Mesenchymal stem cell (in vitro differentiated cells and primary cell): ENCODE data around the gene ANKDD1A.

Source experiments
- DNase-seq: peaks from one replicate; pipeline ENCODE4 v3.0.0-alpha.2; 2013
- H2AFZ ChIP-seq: one replicate; pipeline ENCODE4 v1.6.1; 2013; ENCODE audit warnings: low read depth, mild to moderate bottlenecking, control low read depth, inconsistent platforms, low read length, moderate library complexity
- H2AK5ac ChIP-seq: 2 replicates; pipeline ENCODE4 v1.6.1; 2013; ENCODE audit warnings: low read length, moderate library complexity, mild to moderate bottlenecking, inconsistent platforms; ENCODE audit not compliant: severe bottlenecking
- H2BK120ac ChIP-seq: one replicate; pipeline ENCODE4 v1.6.1; 2013; ENCODE audit warnings: low read depth, mild to moderate bottlenecking, inconsistent platforms, low read length, moderate library complexity
- H2BK12ac ChIP-seq, 2 experiments: one replicate each; pipeline ENCODE4 v1.6.1; 2013; ENCODE audit warnings: inconsistent platforms in 2 of 2, low read length in 2 of 2, mild to moderate bottlenecking in 2 of 2, moderate library complexity in 2 of 2, control low read depth in 1 of 2
- H2BK15ac ChIP-seq: one replicate; pipeline ENCODE4 v1.6.1; 2013; ENCODE audit warnings: mild to moderate bottlenecking, low read depth, inconsistent platforms; ENCODE audit not compliant: poor library complexity, severe bottlenecking
- H2BK5ac ChIP-seq: 2 replicates; pipeline ENCODE4 v1.6.1; 2013; ENCODE audit warnings: low read depth, mild to moderate bottlenecking, low read length, control low read depth, inconsistent platforms; ENCODE audit not compliant: poor library complexity, severe bottlenecking
- H3K14ac ChIP-seq, 2 experiments: one replicate each; pipeline ENCODE4 v1.6.1; 2013; ENCODE audit warnings: inconsistent platforms in 2 of 2, low read length in 2 of 2, control low read depth in 1 of 2, mild to moderate bottlenecking in 1 of 2, moderate library complexity in 1 of 2
- H3K18ac ChIP-seq, 2 experiments: one replicate each; pipeline ENCODE4 v1.6.1; 2013; ENCODE audit warnings: inconsistent platforms in 2 of 2, low read length in 2 of 2, control low read depth in 1 of 2, low read depth in 1 of 2, mild to moderate bottlenecking in 1 of 2
- H3K23ac ChIP-seq, 2 experiments: one replicate each; pipeline ENCODE4 v1.6.1; 2013; ENCODE audit warnings: inconsistent platforms in 2 of 2, low read length in 2 of 2, mild to moderate bottlenecking in 2 of 2, moderate library complexity in 2 of 2, control low read depth in 1 of 2
- H3K27ac ChIP-seq: 2 replicates; pipeline ENCODE4 v1.5.1; 2013; ENCODE audit warnings: mild to moderate bottlenecking, moderate library complexity, low read length, control low read depth, inconsistent platforms; ENCODE audit not compliant: poor library complexity, severe bottlenecking
- H3K27me3 ChIP-seq, 2 experiments: 2 replicates each; pipeline versions ENCODE4 v1.6.1 to v1.7.0; 2013; ENCODE audit warnings: low read length in 2 of 2, mild to moderate bottlenecking in 2 of 2, moderate library complexity in 2 of 2, control low read depth in 1 of 2, inconsistent platforms in 1 of 2; ENCODE audit not compliant: control insufficient read depth in 1 of 2, insufficient read depth in 1 of 2
- H3K36me3 ChIP-seq, 2 experiments: 2 replicates each; pipeline versions ENCODE4 v1.6.1 to v1.7.0; 2013; ENCODE audit warnings: low read length in 2 of 2, control low read depth in 1 of 2, inconsistent platforms in 1 of 2, low read depth in 1 of 2, mild to moderate bottlenecking in 1 of 2; ENCODE audit not compliant: insufficient read depth in 2 of 2, control insufficient read depth in 1 of 2
- H3K4ac ChIP-seq, 2 experiments: one replicate each; pipeline ENCODE4 v1.6.1; 2013; ENCODE audit warnings: inconsistent platforms in 2 of 2, low read length in 2 of 2, mild to moderate bottlenecking in 2 of 2, moderate library complexity in 2 of 2, control low read depth in 1 of 2, low read depth in 1 of 2
- H3K4me1 ChIP-seq: 2 replicates; pipeline ENCODE4 v1.6.1; 2013; ENCODE audit warnings: low read depth, low read length, control low read depth; ENCODE audit not compliant: control insufficient read depth, insufficient read depth
- H3K4me2 ChIP-seq: 2 replicates; pipeline ENCODE4 v1.6.1; 2013; ENCODE audit warnings: low read length, mild to moderate bottlenecking, inconsistent platforms; ENCODE audit not compliant: poor library complexity, severe bottlenecking
- H3K4me3 ChIP-seq, 2 experiments: 2 replicates each; pipeline versions ENCODE4 v1.5.1 to v1.7.0; 2013; ENCODE audit warnings: low read length in 2 of 2, mild to moderate bottlenecking in 2 of 2, control low read depth in 1 of 2, low read depth in 1 of 2; ENCODE audit not compliant: insufficient read depth in 1 of 2
- H3K79me1 ChIP-seq: replicated peaks from 2 replicates; pipeline ENCODE4 v1.6.1; 2013; ENCODE audit warnings: mild to moderate bottlenecking, control low read depth, low read length, inconsistent platforms; ENCODE audit not compliant: poor library complexity, severe bottlenecking
- H3K9ac ChIP-seq: 2 replicates; pipeline ENCODE4 v1.7.0; 2013; ENCODE audit warnings: mild to moderate bottlenecking, low read length, moderate library complexity
- H3K9me3 ChIP-seq: 2 replicates; pipeline ENCODE4 v1.7.0; 2013; ENCODE audit warnings: mild to moderate bottlenecking, low read length; ENCODE audit not compliant: control insufficient read depth
- H4K8ac ChIP-seq: one replicate; pipeline ENCODE4 v1.6.1; 2013; ENCODE audit warnings: inconsistent platforms, mild to moderate bottlenecking, low read length, moderate library complexity
- H4K91ac ChIP-seq: one replicate; pipeline ENCODE4 v1.6.1; 2013; ENCODE audit warnings: mild to moderate bottlenecking, low read length, inconsistent platforms
- WGBS: methylation state at CpG from one replicate; pipeline ENCODE4 v1.1.7; 2013; ENCODE audit warnings: mixed read lengths; 5-methylcytosine and 5-hydroxymethylcytosine counted together

Gene ANKDD1A

GRCh38 chr15:64960153-64960552, 48.5 kb downstream of the ANKDD1A start:
- H3K27me3 ChIP-seq = no peaks in the 10 kb centered on the region
- H2BK120ac ChIP-seq = no peak overlapping the region

GRCh38 chr15:64961013-64961412, 49.3 kb downstream of the ANKDD1A start:
- no peak overlapping the region for H2AK5ac ChIP-seq

More at GRCh38 chr15:64960153-64960552, 48.5 kb downstream of the ANKDD1A start:
- Histone ChIP-seq H3K23ac (no peak overlapping the region), H3K27ac (no peak overlapping the region), H3K4me1 (no peaks in the 10 kb centered on the region), H2AFZ (no peak overlapping the region), H3K9ac (no peak overlapping the region), H3K36me3 (peaks cover 55 to 98% of the 10 kb centered on the region in 2 experiments), H2AK5ac (no peak overlapping the region), H4K91ac (no peak overlapping the region), H3K4ac (no peak overlapping the region), H3K79me1 (peaks cover 2% of the 10 kb centered on the region), H3K4me2 (no peak overlapping the region), H3K9me3 (no peaks in the 10 kb centered on the region), H2BK15ac (no peak overlapping the region), H2BK12ac (no peak overlapping the region), H3K14ac (no peak overlapping the region), H2BK5ac (no peak overlapping the region), H4K8ac (no peak overlapping the region), H3K4me3 (no peak overlapping the region), H3K18ac (no peak overlapping the region)
- DNase-seq = no peak
- 96% methylated on average over 6 of the region's 6 CpGs for WGBS

GRCh38 chr15:64969401-64969800, 57.7 kb downstream of the ANKDD1A start:
- no peak overlapping the region for H3K4ac ChIP-seq
- no peak overlapping the region for H2BK120ac ChIP-seq
- H3K14ac ChIP-seq = no peak overlapping the region
- no peak overlapping the region for H4K91ac ChIP-seq
- no peaks in the 10 kb centered on the region for H3K4me1 ChIP-seq
- no peak overlapping the region for H3K18ac ChIP-seq
- H3K4me2 ChIP-seq = no peak overlapping the region
- no CpG with 5 or more reads among the region's 1 CpG for WGBS
- no peaks in the 10 kb centered on the region for H3K27me3 ChIP-seq
- no peak overlapping the region for H2AFZ ChIP-seq
- no peak overlapping the region for H3K27ac ChIP-seq
- H3K23ac ChIP-seq = no peak overlapping the region
- no peaks in the 10 kb centered on the region for H3K9me3 ChIP-seq
- H3K79me1 ChIP-seq = peaks cover 3% of the 10 kb centered on the region
- no peak overlapping the region for H3K4me3 ChIP-seq
- no peak overlapping the region for H2BK15ac ChIP-seq
- H2BK5ac ChIP-seq = no peak overlapping the region
- no peak overlapping the region for H4K8ac ChIP-seq
- H2AK5ac ChIP-seq = no peak overlapping the region
- no peak for DNase-seq
- no peak overlapping the region for H3K9ac ChIP-seq
- H2BK12ac ChIP-seq = no peak overlapping the region
- peaks cover 36 to 81% of the 10 kb centered on the region in 2 experiments for H3K36me3 ChIP-seq

More at GRCh38 chr15:64961013-64961412, 49.3 kb downstream of the ANKDD1A start:
- Histone ChIP-seq H2AFZ (no peak overlapping the region), H3K79me1 (peaks cover 2% of the 10 kb centered on the region), H3K4ac (no peak overlapping the region), H3K23ac (no peak overlapping the region), H4K91ac (no peak overlapping the region), H3K14ac (no peak overlapping the region), H3K36me3 (peaks cover 50 to 95% of the 10 kb centered on the region in 2 experiments), H3K27me3 (no peaks in the 10 kb centered on the region), H2BK120ac (no peak overlapping the region), H3K4me1 (no peaks in the 10 kb centered on the region), H2BK15ac (no peak overlapping the region), H2BK12ac (no peak overlapping the region), H3K4me2 (no peak overlapping the region), H2BK5ac (no peak overlapping the region), H4K8ac (no peak overlapping the region), H3K9me3 (no peaks in the 10 kb centered on the region), H3K18ac (no peak overlapping the region), H3K27ac (no peak overlapping the region), H3K9ac (no peak overlapping the region), H3K4me3 (no peak overlapping the region)
- 98% methylated on average over 5 of the region's 5 CpGs for WGBS
- DNase-seq = no peak

- no peaks in the 10 kb centered on the region for H3K4me1 ChIP-seq
- H2BK12ac ChIP-seq = no peak overlapping the region
- H3K18ac ChIP-seq = no peak overlapping the region
- no peak overlapping the region for H3K27ac ChIP-seq
- H3K36me3 ChIP-seq = peaks cover 32 to 80% of the 10 kb centered on the region in 2 experiments
- WGBS = 100% methylated on average over 6 of the region's 7 CpGs
- no peak overlapping the region for H2BK5ac ChIP-seq
- no peak overlapping the region for H4K8ac ChIP-seq
- H2BK120ac ChIP-seq = no peak overlapping the region
- H2AFZ ChIP-seq = no peak overlapping the region
- no peak overlapping the region for H3K14ac ChIP-seq
- peaks cover 3% of the 10 kb centered on the region for H3K79me1 ChIP-seq
- H3K4me2 ChIP-seq = no peak overlapping the region
- H3K23ac ChIP-seq = no peak overlapping the region
- H3K9ac ChIP-seq = no peak overlapping the region
- no peak overlapping the region for H4K91ac ChIP-seq
- no peaks in the 10 kb centered on the region for H3K27me3 ChIP-seq
- H3K4ac ChIP-seq = no peak overlapping the region
- no peaks in the 10 kb centered on the region for H3K9me3 ChIP-seq
- no peak overlapping the region for H2AK5ac ChIP-seq
- H2BK15ac ChIP-seq = no peak overlapping the region
- no peak for DNase-seq
- H3K4me3 ChIP-seq = no peak overlapping the region
Measured at GRCh38 chr15:64970698-64971097, 59.0 kb downstream of the ANKDD1A start.
